Naive B cell (primary cell): ENCODE data around the gene CAPN5. TPM values are rescaled to one million over a fixed set of nuclear protein-coding genes. Genes with fewer than 3 reads are reported as not detected.
A peak's percentile ranks its signal among the peaks of the same experiment; 100 is the strongest.

Experiments
- ATAC-seq, 2 donors: fragments of 150-1000 bp; cut with Tn5 transposase; 2 replicates each; pipeline ENCODE4 v1.10.0; 2021; ENCODE audit warnings: low read depth in 2 of 2, mild to moderate bottlenecking in 2 of 2, moderate library complexity in 2 of 2
- DNase-seq: peaks from one replicate; pipeline ENCODE4 v3.0.0; 2022
- H3K27ac Mint-ChIP-seq, 6 donors: one replicate each; pipeline ENCODE4 v1.8.0; 2020 to 2022; ENCODE audit warnings: mild to moderate bottlenecking in 6 of 6, mixed read lengths in 6 of 6, moderate library complexity in 5 of 6, inconsistent platforms in 2 of 6
- H3K27me3 Mint-ChIP-seq, 3 donors: one replicate each; pipeline ENCODE4 v1.8.0; 2021 to 2022; ENCODE audit warnings: mixed read lengths in 3 of 3, mild to moderate bottlenecking in 1 of 3
- H3K36me3 Mint-ChIP-seq, 2 donors: one replicate each; pipeline ENCODE4 v1.8.0; 2020 to 2022; ENCODE audit warnings: mixed read lengths in 2 of 2, inconsistent platforms in 1 of 2, mild to moderate bottlenecking in 1 of 2
- H3K4me1 Mint-ChIP-seq, 3 donors: one replicate each; pipeline ENCODE4 v1.8.0; 2020 to 2022; ENCODE audit warnings: mixed read lengths in 3 of 3, inconsistent platforms in 1 of 3, mild to moderate bottlenecking in 1 of 3, moderate library complexity in 1 of 3
- H3K4me3 Mint-ChIP-seq, 8 donors: one replicate each; pipeline ENCODE4 v1.8.0; 2020 to 2022; ENCODE audit warnings: mild to moderate bottlenecking in 8 of 8, mixed read lengths in 8 of 8, moderate library complexity in 8 of 8, inconsistent platforms in 2 of 8
- H3K9me3 Mint-ChIP-seq, 7 donors: one replicate each; pipeline ENCODE4 v1.8.0; 2020 to 2022; ENCODE audit warnings: mixed read lengths in 7 of 7, mild to moderate bottlenecking in 5 of 7, inconsistent platforms in 2 of 7, moderate library complexity in 1 of 7
- polyA plus RNA-seq, 6 donors: library from polyadenylated mRNA; unstranded; fragments of 300-500 nt; fragmentation: Illumina TruSeq; gene quantifications; one replicate each; pipeline ENCODE4 v1.2.3, GENCODE V29; 2021; ENCODE audit warnings: low read depth in 6 of 6

The CAPN5 gene
- polyA plus RNA-seq, 6 donors from 2014 or later, result 0.33 to 0.87 TPM; not detected in 4

DNA sequence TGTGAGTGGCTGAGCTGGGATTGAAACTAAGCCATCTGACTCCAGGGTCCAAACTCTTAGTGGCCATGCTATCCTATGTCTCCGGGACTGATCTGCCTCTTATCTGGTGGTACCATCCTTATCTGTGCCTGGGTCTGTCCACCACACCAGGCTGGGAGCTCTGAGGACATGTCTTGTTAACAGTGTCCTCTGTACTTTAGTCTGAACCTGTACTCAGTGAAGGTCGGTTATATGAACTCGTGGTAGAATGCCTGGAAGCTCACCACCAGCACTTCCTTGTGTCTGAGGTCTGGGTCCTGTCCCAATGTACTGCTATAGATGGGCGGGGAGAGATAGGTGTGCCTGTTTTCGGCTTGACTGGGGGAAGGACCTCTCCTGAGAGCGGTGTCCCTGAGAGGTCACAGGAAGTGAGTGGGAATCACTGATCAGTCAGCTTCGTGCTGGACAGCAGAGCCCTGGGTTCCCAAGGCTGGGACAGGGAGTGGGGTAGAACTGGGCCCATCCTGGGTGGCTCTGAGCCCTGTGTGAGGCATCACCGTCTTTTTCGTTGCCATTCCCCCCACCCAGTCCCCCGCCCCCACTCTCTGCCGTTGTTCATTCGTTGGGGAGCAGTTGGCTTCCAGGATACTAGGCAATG is 70.1 kb downstream of the CAPN5 start:
- peak overlapping the region in 1 of 6 donors; percentile 25 for H3K27ac Mint-ChIP-seq

DNA sequence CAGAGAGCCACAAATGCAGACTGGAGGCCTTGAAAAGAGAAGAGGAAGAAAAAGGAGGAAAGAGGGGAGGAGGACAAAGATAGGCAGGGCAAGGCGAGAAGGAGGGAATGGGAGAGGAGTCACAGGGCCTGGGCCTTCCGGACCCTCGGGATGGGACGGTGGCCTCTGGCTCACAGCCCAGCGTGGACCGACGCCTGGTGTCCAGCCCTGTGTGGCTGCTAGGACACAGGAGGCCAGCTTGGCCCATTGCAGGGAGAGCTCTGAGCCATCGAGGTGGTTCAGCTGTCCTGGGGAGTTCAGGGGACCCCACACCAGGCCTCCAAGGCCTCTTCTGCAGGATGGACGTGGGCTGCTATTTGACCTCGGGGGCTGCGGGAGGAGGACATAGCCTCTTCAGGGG is 70.7 kb downstream of the CAPN5 start:
- ATAC-seq (no peak), DNase-seq (no peak)
- Mint-ChIP-seq H3K4me1 (peaks cover 0 to 14% (median 10%) of the 10 kb centered on the region in 3 donors), H3K36me3 (no peaks in the 10 kb centered on the region), H3K27ac (peak overlapping the region in 1 of 6 donors; percentile 25), H3K4me3 (peak overlapping the region in 1 of 8 donors; percentile 69), H3K27me3 (peaks cover 7 to 38% (median 38%) of the 10 kb centered on the region in 3 donors), H3K9me3 (peaks cover 0 to 9% (median 1%) of the 10 kb centered on the region in 7 donors)

More for the DNA sequence above, 70.1 kb downstream of the CAPN5 start:
- H3K27me3 Mint-ChIP-seq, result peaks cover 7 to 38% (median 38%) of the 10 kb centered on the region in 3 donors
- DNase-seq (no peak), ATAC-seq (no peak)
- peaks cover 0 to 9% (median 1%) of the 10 kb centered on the region in 7 donors for H3K9me3 Mint-ChIP-seq
- H3K4me1 Mint-ChIP-seq, result peaks cover 0 to 11% (median 7%) of the 10 kb centered on the region in 3 donors
- H3K4me3 Mint-ChIP-seq, result peak overlapping the region in 1 of 8 donors; percentile 69
- H3K36me3 Mint-ChIP-seq, result no peaks in the 10 kb centered on the region

DNA sequence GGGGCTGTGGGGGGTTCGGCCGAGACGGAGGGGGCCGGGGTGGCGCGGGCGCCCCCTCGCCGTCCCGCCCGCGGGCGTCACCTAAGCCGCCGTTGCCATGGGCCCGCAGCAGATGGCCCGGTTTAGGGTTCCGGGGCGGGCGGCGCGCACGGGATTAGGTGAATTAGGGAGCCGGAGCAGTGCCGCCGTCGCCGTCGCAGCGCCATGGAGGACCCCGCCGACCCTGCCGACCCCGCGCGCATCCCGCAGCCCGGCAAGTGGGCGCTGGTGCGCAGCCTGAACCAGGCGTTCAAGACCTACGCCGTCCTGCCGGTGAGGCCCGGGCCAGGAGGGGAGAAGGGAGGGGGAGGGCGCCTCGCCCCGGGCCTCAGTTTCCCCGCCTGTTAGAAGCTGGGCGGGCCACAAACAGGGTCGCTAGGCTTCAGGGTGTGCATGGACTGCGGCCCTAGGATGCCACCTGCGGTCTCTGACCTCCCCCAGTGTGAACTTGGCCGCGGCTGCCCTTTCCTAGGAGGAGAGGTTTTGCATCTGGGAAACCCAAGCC is 71.4 kb downstream of the CAPN5 start:
- Mint-ChIP-seq H3K36me3 (no peaks in the 10 kb centered on the region), H3K4me1 (peaks cover 0 to 14% (median 10%) of the 10 kb centered on the region in 3 donors), H3K9me3 (peaks cover 0 to 6% (median 1%) of the 10 kb centered on the region in 7 donors), H3K4me3 (no peak overlapping the region), H3K27me3 (peaks cover 7 to 38% (median 38%) of the 10 kb centered on the region in 3 donors), H3K27ac (no peak overlapping the region)
- ATAC-seq (no peak), DNase-seq (no peak)

DNA sequence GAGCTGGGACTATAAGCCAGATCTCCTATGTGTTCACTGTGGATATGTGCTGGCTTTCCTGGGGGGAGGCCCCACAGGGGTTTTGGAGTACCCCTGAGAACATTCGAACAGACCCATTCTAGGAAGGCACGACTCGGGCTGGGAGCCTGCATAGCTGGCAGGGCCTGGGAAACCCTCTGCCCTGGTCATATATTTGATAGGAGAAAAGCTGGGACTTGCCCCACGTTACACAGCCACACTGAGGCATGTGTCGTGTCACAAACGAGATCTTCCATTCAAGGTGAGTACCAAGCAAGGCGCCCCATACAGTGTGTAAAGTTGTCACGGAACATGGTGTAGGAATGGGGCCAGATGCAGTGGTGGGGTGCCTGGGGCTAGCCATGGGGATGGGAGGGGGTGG is 72.4 kb downstream of the CAPN5 start:
- Mint-ChIP-seq H3K4me1 (peaks cover 0 to 14% (median 10%) of the 10 kb centered on the region in 3 donors), H3K4me3 (no peak overlapping the region), H3K27me3 (peaks cover 7 to 38% (median 38%) of the 10 kb centered on the region in 3 donors), H3K36me3 (no peaks in the 10 kb centered on the region), H3K9me3 (no peaks in the 10 kb centered on the region), H3K27ac (no peak overlapping the region)
- DNase-seq (no peak), ATAC-seq (no peak)

DNA sequence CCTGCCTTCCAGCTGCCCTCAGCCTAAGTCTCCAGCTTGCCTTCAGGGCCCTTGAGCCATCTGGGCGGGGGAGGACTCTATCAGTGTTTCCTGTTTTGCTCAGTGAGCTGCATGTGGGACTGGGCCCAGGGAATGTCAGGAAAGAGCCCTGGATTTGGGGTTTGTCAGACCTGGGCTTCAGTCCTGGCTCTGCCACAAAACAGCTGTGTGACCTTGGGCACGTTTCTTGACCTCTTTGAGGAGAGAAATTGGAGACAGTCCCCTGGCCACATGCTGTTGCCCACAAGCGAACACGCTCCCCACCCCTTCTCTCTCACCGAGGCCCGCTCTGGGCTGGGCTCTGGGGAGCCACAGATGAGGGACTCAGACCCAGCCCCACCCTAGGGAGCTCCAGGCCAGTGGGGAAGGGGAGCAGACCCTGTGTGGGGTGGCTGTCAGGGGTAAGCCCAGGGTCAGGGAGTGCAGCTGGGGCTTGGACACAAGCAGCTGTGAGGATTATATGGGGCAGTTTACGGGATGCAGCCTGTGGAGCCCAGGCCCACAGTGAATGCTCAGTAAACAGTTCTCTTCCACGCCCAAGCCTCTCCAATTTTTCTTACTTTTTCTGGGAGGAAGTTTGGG is 73.6 kb downstream of the CAPN5 start:
- Mint-ChIP-seq H3K9me3 (no peaks in the 10 kb centered on the region), H3K27me3 (peaks cover 7 to 38% (median 38%) of the 10 kb centered on the region in 3 donors), H3K4me3 (no peak overlapping the region), H3K27ac (no peak overlapping the region), H3K36me3 (no peaks in the 10 kb centered on the region), H3K4me1 (peaks cover 0 to 14% (median 10%) of the 10 kb centered on the region in 3 donors)
- no peak for DNase-seq
- ATAC-seq, result no peak

DNA sequence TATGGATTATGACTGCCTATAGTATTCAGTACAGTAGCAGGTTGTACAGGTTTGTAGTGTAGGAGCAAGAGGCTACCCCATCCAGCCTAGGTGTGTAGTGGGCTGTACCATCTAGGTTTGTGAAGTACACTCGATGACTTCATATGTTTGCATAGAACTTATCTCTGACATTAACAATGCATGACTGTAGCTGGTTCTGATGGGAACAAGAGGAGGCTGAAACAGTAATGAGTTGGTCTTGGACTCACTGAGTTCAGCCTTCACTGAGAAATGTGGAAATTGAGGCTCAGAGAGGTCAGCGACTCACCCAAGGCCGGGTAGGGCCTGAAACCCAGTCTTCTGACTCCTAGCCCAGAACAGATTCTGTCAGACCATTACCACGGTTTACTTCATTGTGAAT is 74.3 kb downstream of the CAPN5 start:
- Mint-ChIP-seq H3K27ac (no peak overlapping the region), H3K27me3 (peaks cover 7 to 41% (median 38%) of the 10 kb centered on the region in 3 donors), H3K9me3 (no peaks in the 10 kb centered on the region), H3K4me1 (peaks cover 0 to 14% (median 10%) of the 10 kb centered on the region in 3 donors), H3K4me3 (no peak overlapping the region), H3K36me3 (no peaks in the 10 kb centered on the region)
- no peak for ATAC-seq
- DNase-seq, result no peak

DNA sequence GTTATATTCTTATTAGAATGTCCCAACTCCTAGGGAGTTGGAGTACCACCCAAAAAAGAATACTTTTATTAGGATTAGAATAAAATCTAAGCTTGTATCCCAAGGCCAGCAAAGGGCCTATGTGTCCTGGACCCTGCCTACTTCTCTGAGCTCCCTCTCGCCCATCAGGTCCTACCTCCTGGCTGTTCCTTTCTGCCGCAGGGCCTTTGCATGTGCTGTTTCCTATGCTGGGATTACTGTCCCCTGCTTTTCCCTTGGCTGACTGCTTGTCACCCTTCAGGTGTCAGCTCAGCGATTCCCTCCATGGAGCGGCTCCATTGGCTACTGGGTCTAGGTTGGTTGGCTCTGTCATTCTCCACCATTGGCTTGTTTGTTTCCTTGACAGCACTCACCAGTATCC is 74.7 kb downstream of the CAPN5 start:
- Mint-ChIP-seq H3K4me3 (no peak overlapping the region), H3K27me3 (peaks cover 6 to 41% (median 37%) of the 10 kb centered on the region in 3 donors), H3K36me3 (no peaks in the 10 kb centered on the region), H3K9me3 (no peaks in the 10 kb centered on the region), H3K4me1 (peaks cover 0 to 14% (median 10%) of the 10 kb centered on the region in 3 donors), H3K27ac (no peak overlapping the region)
- ATAC-seq (no peak), DNase-seq (no peak)

DNA sequence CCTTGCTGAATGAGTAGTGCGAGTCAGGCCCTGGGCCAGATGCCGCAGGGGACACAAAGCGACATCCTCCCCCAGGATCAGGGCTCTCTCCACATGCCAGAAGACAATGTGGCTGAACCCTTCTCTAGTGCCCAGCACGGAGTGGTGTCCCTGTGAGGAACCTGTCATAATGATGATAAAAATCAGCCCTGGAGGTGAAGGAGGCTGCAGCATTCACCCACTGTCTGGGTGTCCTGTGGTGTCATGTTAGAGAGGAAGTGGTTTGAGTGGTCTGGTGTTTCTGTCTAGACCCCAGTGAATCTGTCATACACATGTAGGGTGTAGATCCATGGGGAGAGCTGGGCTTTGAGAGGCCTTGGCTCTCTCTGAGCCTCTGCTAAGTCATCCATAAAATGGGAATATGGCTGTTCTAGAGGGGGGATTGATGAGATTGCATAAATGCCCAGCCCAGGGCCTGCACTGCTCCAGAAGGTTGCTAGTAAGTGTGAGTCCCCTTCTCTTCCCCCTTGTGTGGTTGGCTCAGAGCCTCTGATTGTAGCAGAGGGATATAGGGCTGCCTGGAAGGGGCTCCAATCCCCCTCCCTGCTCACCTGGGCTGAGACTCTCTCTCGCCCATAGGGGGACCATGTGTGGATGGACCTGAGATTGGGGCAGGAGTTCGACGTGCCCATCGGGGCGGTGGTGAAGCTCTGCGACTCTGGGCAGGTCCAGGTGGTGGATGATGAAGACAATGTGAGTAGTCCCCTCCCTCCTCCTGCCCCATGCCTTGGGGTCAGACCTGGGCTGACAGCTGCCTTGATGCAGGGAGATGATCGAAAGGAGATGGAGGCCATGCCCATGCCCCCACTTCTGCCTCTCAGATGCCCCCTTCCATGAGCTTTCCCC is 75.6 kb downstream of the CAPN5 start:
- H3K4me1 Mint-ChIP-seq, result peaks cover 0 to 14% (median 11%) of the 10 kb centered on the region in 3 donors
- no peaks in the 10 kb centered on the region for H3K36me3 Mint-ChIP-seq
- H3K27ac Mint-ChIP-seq, result peak overlapping the region in 1 of 6 donors; percentile 57
- peaks cover 0 to 32% (median 29%) of the 10 kb centered on the region in 3 donors for H3K27me3 Mint-ChIP-seq
- no peak overlapping the region for H3K4me3 Mint-ChIP-seq
- H3K9me3 Mint-ChIP-seq, result no peaks in the 10 kb centered on the region
- ATAC-seq, result peak in 1 of 2 donors; percentile 20
- DNase-seq, result no peak

DNA sequence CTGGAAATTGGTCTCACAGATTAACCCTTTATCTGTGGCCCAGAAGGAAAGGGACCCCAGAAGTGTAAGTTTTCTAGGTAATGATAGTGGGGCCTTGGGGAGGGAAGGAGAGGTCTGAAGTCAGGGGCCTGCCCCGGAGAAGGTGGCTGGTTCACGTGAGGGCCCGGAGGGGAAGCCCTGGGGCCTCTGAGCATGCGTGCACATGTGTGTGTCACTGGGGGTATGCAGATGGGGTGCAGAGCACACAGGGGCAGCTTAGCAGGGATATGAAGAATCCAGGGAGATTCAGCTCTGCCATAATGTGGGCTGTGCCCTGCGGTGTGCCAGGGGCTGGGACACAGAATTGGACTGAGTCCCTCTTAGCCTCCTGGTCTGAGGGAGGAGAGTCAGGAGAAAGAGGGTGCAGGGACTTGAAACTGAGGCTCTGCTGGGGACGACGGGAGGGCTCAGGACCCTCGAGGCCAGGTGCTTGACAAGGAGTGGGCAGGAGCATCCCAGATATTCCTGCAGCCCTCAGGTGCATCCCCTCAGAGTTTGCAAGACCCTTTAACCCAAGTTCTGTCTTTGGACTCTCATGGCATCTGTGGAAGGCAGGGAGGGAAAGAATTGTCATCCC is 76.7 kb downstream of the CAPN5 start:
- DNase-seq (no peak), ATAC-seq (no peak)
- H3K27ac Mint-ChIP-seq, result peak overlapping the region in 1 of 6 donors; percentile 15
- H3K36me3 Mint-ChIP-seq, result no peaks in the 10 kb centered on the region
- H3K4me3 Mint-ChIP-seq, result peak overlapping the region in 1 of 8 donors; percentile 29
- no peaks in the 10 kb centered on the region for H3K9me3 Mint-ChIP-seq
- H3K27me3 Mint-ChIP-seq, result peaks cover 0 to 29% (median 25%) of the 10 kb centered on the region in 3 donors
- H3K4me1 Mint-ChIP-seq, result peaks cover 5 to 20% (median 20%) of the 10 kb centered on the region in 3 donors

DNA sequence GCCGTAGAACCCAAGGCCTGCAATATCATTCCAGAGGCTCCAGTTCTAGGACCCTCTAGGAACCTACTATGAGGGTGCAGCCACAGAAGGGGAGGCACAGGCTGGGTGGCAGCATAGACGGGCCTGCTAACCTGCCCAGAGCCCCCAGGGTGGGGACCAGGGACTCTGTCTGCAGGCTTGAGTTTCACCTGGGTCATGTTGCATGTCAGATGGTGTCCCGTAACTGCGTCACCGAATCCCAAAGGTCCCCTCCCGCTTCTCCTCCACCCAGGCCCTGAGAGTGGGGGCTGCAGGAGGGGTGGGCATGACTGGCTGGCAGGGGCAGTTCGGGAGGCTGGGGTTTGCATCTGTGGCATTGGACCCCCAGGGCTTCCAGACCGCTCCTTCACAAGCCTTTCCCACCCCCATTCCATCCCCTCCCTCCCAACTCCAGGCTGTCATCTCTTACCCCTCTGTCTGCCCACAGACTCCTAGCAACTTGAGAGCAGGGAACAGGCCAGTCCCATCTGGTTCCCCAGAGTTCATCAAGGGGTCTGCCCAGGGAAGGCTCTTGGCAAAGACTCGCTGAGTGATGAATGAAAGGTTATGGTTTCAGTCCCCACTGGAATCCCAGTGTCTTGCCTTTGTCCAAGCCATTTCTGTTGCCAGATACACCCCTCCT is 77.6 kb downstream of the CAPN5 start:
- DNase-seq (no peak), ATAC-seq (no peak)
- no peak overlapping the region for H3K4me3 Mint-ChIP-seq
- peaks cover 0 to 24% (median 17%) of the 10 kb centered on the region in 3 donors for H3K27me3 Mint-ChIP-seq
- H3K36me3 Mint-ChIP-seq, result no peaks in the 10 kb centered on the region
- peaks cover 5 to 20% (median 20%) of the 10 kb centered on the region in 3 donors for H3K4me1 Mint-ChIP-seq
- H3K9me3 Mint-ChIP-seq, result no peaks in the 10 kb centered on the region
- no peak overlapping the region for H3K27ac Mint-ChIP-seq

DNA sequence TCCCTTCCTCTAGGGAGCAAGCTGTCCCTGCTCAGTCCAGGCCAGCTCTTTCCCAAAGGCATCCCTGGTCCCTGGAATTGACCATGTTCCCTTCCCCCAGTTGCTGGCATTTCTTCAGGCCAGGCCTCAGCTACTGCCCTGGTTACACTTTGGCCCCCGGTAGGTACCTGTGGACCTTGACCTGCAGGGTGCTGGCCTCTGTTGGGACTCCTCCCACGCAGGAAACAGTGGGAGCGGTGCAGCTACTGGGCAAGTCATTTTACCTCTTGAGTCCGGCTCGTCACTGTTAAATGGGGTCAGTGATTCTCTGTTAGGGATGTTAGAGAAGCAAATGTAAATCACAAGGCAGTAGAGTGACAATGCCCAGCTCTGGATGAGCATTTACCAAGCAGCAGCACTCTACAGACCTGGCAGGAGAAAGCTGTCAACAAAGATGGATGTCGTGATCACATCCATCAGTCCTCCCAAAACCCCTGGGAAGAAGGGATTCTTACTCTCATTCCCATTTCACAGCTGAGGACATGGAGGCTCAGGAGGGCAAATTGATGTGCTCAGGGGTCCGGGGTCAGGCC is 78.2 kb downstream of the CAPN5 start:
- Mint-ChIP-seq H3K4me1 (peaks cover 5 to 19% (median 18%) of the 10 kb centered on the region in 3 donors), H3K36me3 (no peaks in the 10 kb centered on the region), H3K4me3 (no peak overlapping the region), H3K9me3 (no peaks in the 10 kb centered on the region), H3K27ac (no peak overlapping the region), H3K27me3 (peaks cover 0 to 20% (median 11%) of the 10 kb centered on the region in 3 donors)
- no peak for DNase-seq
- ATAC-seq, result no peak
